Activated T-cell treated with anti-CD3 and anti-CD28 coated beads, Interleukin-2, amount 50 U/mL, for 48 hours (primary cell): ENCODE data around the gene MYO6.

Experiments used
- DNase-seq, 2 experiments: peaks; one replicate each; pipeline ENCODE4 v3.0.0-alpha.2; 2020

MYO6 gene

DNA sequence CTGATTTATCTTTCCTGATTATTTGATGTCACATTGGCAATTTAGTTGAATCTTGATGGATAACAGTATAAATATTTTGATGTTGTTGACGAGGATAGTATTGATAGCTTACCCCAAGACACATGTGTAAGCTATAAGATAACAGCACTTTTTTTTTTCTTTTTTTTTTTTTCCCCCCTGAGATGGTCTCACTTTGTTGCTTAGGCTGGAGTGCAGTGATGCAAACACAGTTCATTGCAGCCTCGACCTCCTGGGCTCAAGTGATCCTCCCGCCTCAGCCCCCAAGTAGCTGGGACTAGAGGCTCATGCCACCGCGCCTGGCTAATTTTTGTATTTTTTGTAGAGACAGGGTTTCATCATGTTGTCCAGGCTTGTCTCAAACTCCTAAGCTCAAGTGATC is 21.8 kb downstream of the MYO6 start:
- DNase-seq = no peak

DNA sequence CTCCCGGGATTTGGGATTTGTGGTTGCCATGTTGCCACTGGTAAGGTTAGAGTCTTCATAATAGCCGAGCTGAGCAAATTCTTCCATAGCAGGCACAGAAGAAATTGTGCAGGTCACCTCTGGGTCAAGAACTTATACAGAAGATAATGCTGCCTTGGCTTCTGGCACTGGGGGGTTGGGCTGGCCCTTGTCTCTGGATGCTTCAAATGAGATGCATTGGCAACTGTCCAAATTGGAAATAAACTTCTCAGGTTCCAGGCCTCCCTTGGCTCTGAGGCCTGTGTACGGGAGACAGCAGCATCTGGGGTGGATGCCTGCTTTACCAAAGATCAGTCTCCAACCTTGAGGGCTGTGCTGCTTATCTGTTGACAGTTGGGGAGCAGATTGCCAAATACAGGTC is 26.2 kb downstream of the MYO6 start:
- DNase-seq = no peak

- no peak for DNase-seq
These were observed 27.4 kb downstream of the MYO6 start for GRCh38 chr6:75776461-75776860.

DNA sequence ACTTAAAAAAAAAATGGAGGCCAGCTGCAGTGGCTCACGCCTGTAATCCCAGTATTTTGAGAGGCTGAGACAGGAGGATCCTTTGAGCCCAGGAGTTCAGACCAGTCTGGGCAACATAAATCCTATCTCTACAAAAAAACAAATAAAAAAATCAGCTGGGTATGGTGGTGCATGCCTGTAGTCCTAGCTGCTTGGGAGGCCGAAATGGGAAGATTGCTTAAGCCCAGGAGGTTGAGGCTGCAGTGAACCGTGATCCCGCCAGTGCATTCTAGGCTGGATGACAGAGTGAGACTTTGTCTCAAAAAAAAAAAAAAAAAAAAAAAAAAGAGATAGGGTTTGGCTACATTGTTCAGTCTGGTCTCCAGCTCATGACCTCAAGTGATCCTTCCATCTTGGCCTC is 29.7 kb downstream of the MYO6 start:
- DNase-seq = no peak

GRCh38 chr6:75786152-75786551 is 37.1 kb downstream of the MYO6 start:
- no peak for DNase-seq

DNA sequence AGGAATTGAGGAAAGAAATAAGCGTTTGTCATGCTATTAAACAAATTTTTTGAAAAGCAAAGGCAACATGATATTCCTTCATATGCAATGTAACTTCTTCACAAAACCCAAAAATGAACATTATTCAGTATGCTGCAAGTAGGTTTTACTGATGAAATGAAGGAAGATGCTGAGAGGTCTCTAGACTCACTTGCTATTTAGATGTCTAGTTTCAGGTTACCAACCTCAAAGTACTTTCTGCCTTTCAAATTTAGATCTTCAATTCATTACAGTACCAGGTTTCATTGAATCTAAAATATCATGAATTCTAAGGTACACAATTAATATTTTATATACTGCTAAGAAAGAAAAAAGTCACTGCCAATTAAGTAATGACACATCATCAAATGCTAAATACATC is 39.9 kb downstream of the MYO6 start:
- DNase-seq = no peak

DNA sequence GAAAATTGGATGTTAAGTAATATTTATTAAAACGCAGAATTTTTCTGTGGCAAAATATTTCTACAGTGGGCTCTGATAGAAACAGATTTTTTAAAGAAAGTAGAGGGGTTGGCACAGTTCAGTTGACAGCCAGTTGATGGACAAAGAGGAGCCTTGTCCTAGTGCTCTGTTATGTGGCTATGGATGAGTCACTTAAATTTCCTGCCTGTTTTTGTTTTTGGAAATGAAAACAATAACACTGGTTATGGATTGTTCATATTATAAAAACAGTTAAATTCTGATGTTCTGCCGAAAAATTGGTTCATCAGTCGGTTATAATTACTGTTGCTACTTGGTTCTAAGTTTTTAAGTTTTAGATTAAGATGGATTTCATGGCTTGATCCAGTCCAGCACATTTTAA is 42.8 kb downstream of the MYO6 start:
- no peak for DNase-seq

- DNase-seq = no peak
These were observed 45.4 kb downstream of the MYO6 start for GRCh38 chr6:75794351-75794846.

- DNase-seq = no peak
These were observed 46.1 kb downstream of the MYO6 start for GRCh38 chr6:75794954-75795739.

DNA sequence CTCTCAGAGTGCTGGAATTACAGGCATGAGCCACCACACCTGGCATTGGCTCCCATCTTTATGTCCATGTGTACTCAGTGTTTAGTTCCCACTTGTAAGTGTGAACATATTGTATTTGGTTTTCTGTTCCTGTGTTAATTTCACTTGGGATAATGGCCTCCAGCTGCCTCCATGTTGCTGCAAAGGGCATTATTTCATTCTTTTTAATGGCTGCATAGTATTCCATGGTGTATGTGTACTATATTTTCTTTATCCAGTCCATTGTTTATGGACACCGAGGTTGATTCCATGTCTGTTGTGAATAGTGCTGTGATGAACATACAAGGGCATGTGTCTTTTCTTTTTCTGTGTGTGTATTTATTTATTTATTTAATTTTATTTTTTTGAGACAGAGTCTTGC is 47.7 kb downstream of the MYO6 start:
- no peak for DNase-seq

- DNase-seq = no peak
These were observed 51.1 kb downstream of the MYO6 start for GRCh38 chr6:75800133-75800532.

DNA sequence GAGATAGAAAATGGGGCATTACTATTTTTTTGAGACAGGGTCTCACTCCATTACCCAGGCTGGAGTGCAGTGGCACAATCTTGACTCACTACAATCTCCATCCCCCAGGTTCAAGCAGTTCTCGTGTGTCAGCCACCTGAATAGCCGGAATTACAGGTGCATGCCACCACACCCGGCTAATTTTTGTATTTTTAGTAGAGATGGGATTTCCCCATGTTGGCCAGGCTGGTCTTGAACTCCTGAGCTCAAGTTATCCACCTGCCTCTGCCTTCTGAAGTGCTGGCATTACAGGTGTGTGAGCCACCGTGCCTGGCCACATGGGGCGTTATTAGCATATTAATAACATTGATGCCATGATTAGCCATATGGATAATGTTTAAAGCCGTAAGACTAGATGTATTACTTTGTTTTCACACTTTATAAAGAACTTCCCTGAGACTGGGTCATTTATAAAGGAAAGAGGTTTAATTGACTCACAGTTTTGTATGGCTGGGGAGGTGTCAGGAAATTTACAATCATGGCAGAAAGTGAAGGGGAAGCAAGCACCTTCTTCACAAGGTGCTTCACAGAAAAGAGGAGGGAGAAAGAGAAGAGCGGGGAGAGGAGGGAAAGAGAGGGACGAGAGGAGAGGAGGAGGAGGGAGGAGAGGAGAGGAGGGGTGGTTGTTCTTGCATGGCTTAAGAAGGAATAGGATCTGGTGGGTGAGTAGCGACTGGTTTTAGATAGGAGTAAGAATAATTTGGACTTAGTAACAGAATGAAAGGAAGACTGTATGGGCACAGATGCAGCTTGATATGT is 51.9 kb downstream of the MYO6 start:
- no peak for DNase-seq

- no peak for DNase-seq
These were observed 53.3 kb downstream of the MYO6 start for GRCh38 chr6:75802366-75802765.

- no peak for DNase-seq
These were observed 59.5 kb downstream of the MYO6 start for GRCh38 chr6:75808507-75808906.

- DNase-seq = no peak
These were observed 63.5 kb downstream of the MYO6 start for GRCh38 chr6:75812560-75812959.

DNA sequence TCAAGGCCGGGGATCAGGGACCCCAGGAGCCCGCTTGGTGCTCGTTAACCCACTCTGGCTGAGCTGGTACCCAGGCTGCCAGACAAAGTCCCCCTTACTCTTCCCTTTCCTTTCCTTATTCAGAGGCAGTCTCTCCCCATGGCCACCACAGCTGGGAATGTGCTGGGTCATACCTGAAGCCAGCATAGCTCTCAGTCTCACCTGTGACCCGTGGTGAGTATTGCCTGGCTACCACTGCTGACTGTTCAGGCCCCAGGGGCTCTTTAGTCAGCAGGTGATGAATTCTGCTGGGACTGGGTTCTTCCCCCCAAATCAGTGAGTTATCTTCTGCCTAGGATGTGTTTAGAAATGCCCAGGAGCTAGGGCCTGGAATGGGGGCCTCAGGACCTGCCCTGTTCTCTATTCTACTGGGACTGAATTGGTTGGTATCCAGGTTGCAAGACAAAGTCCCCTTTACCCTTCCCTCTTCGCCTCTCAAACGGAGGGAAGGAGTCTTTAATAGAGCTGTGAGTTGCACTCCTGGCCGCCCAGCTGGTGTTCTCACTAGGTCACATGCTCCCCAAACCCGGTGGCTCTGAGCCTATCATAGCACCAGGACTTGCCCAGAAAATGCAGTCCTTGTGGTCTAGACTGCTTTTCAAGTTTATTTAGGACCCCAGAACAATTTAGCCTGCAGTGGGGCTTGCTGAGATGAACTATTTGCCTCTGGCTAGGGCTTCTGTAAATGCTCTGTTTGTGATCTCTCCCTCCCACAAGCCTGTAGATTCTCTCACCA is 64.6 kb downstream of the MYO6 start:
- DNase-seq = no peak

- DNase-seq = no peak
These were observed 66.7 kb downstream of the MYO6 start for GRCh38 chr6:75815756-75816155.

- no peak for DNase-seq
These were observed 69.2 kb downstream of the MYO6 start for GRCh38 chr6:75818098-75818855.

DNA sequence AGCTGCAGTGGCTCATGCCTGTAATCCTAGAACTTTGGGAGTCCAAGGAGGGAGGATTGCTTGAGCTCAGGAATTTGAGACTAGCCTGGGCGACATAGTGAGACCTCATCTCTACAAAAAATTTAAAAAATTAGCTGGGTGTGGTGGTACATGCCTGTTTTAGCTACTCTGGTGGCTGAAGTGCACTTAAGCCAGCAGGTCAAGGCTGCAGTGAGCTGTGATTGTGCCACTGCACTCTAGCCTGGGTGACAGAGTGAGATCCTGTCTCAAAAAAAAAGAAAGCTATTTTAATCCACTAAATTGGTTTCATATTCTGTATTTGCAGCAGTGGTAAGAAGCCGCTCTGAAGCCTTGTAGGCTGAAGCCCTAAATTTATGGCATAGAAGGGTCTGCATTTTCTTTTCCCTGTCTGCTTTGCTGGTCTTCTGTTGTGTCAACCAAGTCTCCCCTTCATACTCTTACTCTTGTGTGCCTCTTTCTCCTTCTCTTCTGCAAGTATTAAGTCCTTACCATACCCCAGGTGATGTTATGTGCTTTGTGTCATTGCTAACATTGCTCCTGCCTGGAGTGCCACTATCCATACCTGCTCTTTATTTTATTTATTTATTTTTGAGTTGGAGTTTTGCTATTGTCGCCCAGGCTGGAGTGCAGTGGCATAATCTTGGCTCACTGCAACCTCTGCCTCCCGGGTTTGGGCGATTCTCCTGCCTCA is 70.9 kb downstream of the MYO6 start:
- DNase-seq = no peak

DNA sequence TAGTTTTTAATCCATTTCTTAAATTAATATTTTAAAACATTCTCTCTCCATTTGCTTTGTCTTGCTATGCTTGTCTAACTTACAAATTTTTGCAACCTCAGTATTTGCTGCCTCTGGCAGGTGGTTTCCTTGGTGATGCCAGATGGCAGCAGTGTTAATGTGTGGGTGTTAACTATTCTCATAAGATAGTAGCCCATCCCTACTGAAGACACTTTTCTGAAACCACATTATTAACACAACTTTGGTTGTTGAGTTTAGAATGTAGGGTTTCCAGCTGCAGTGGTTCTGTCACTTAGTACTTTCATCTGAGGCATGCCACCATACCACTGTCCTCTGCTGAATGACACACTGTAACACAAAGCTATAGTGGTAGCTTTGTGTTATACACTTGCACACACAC is 75.1 kb downstream of the MYO6 start:
- no peak for DNase-seq

DNA sequence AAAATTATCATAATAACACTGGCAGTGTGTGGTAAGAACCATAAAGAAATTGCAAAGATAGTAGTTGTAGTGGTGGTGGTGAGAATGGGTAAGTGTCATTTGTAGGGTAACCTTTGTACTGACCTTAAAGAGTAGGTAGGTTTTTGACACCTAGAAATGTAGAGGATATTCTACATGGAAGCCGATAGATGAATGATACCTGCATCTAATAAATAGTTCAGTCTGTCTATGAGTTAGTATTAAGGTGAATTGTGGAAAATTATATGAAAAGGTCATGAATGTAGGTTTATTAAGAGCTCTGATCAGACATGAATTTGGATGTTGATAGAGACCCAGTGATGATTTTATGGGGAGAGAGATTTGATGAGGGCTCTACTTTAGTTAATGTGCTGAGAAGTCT is 78.1 kb downstream of the MYO6 start:
- no peak for DNase-seq
